Activated CD4-positive, alpha-beta T cell treated with anti-CD3 and anti-CD28 coated beads, Interleukin-2, amount 50 U/mL, for 1 hour (primary cell): ENCODE results near the gene DPYD.
"Not testable (repeated sequence)": the region's sequence is repeated elsewhere in the genome, so short reads cannot be mapped to it uniquely, and the experiment has no call there.

Experiments
- DNase-seq: peaks from one replicate; pipeline ENCODE4 v3.0.0-alpha.2; 2020

DPYD gene

GRCh38 chr1:97412737-97413136 lies 508.1 kb downstream of the DPYD start:
- DNase-seq, result no peak

DNA sequence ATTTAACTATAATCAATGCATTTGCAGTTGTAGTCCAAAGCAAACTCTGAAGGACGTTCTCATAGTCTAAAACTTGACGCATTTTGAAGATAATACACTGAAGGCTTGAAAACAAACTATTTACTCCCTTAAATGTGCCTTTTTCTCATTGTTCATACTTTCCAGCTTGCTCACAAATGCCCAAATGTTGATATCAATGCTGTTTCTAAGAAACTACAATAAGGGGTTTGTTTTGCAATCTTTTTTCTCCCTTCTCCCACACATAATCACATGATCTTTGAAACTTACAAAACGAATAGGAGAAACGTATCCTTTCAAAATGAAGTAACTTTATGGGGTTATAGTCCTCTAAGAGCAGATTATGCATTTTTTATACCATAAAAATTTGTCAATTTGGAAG lies 508.7 kb downstream of the DPYD start:
- no peak for DNase-seq

DNA sequence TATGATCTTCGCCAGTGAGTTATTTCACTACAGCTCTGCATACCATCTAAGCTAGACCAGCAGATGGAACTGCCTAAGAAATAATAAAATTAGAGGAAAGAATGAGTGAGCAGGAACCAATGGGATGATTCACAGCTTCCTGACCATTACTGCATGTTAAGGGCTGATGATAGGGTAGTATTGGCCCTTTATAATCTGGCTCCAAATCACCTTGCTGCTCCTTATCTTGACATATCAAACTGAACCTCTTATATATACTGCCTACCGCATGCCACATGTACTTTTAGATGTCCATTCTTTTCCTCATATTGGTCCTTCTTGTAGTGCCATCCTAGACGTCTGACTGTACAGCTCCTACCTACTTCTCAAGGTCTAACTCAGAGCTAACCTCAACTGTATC lies 524.4 kb downstream of the DPYD start:
- DNase-seq, result no peak

- no peak for DNase-seq
Measured at GRCh38 chr1:97392701-97393100, 528.1 kb downstream of the DPYD start.

DNA sequence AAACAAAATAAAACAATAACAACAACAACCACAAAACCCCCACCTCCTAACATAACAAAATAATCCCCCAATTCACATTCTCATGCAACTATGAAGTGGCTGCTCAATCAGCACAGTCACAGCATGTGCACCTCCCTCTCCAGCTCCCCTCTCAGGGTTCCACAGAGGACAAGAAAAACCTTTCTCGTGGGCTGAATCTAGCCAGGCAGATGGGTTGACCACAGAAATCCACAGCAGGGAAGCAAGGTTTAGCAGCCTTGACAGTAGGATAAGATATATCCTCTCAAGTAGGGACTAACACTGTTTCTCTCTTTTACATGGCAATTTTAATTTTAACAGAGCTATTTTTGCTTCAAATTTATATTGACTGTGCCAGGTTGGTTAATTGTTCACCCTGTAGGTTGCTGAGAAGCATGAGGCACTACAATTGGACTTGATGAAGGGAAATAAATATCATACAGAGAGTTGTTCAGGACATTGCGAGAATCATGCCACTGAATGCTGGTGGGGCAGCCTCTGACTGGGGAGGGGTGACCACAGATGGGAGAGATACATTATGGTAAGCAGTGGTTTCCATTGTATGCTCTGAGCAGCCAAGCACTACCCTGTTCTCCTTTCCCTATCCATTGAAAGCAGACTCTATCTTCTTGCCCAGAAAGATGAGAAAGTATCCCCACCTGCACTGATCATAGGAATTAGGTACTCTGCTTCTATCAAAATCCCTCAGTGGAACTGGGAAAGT lies 535.1 kb downstream of the DPYD start:
- no peak for DNase-seq

DNA sequence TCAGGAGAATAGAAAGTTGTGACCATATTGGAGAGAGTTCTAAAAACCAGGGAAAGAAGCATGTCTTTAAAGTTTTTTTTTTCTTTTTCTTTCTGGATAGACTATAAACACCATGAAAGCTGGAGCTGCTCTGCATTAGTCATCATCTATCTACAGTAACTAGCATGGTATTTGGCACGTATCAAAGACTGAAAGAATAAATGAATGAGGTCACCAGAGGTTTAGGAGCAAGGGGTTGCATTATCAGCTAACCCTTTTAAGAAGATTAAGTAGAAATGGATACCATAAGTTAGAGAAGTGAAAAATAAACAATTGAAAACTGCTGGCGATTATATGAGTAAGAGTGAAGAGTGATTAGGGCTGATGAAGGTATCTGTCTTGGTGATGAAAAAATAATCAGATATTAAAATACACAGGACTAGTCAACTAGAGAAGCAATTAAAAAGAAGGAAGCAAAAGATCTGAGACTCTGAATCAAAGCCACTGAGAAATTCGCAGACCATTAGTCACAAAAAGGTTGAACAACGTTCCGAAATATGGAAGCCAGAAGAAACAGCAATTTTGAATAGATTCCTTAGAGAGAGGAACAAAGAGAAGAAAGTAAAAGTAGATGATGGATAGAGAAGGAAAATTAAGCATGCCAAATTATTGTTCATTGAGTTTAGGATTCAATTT lies 536.4 kb downstream of the DPYD start:
- DNase-seq, result no peak

DNA sequence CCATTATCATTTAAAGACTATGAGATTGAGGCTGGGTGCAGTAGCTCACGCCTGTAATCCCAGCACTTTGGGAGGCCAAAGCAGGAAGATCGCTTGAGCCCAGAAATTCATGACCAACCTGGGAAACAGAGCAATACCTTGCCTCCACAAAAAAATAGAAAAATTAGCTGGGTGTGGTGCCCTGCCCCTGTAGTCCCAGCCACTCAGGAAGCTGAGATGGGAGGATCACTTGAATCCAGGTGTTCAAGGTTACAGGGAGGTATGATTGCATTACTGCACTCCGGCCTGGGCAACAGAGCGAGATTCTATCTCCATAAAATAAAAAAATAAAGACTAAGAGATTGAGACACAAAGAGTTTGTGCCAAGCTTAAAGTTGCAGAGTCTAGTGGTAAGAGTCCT lies 537.0 kb downstream of the DPYD start:
- no peak for DNase-seq

DNA sequence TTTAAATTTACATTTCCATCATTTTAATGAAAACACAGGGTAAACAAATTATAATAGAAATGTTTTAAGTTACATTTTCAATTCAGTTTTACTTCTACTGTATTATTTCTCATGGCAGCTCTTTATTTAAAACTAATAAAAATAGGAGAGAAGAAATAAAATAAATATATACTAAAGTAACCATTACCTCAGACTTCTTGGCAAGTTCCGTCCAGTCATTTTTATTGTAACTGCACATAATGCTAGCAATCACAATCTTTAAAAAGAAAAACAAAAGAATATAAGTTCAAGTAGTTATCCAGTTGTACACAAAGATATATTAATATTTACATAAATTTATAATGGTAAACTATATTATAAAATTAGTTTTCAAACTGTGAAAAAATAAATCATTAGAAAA lies 538.6 kb downstream of the DPYD start:
- DNase-seq, result no peak

DNA sequence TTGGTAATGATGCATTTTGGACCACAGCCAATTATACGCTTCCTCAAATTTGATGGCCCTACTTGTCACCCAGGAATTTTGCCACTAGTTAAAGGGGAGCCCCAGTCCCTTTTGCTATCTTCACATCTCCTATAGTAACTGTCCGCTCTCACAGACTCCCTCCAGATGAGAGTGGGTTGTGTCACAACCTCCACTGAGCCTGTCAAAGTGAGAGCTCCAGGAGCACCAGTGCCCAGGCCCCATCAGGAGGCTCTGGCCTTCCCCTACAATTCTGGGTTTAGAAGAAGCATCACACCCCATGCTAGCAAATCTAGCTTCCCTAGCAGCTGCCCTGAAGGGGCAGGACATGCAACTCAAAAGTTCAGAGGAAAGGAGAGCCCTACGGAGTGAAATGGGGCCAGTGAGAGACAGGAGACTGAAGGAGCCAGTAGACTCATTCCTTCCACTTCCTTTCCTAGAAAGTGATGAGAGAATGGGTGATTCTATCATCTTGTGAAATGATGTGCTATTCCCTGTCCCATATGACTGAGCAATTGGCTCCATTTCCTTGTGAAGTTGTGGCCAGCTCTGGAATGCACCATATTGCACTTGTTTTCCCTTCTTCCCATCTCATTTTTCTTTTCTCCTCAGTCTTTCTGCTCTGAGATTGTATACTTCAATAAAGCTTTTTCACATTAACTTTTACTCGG lies 541.3 kb downstream of the DPYD start:
- DNase-seq, result no peak

DNA sequence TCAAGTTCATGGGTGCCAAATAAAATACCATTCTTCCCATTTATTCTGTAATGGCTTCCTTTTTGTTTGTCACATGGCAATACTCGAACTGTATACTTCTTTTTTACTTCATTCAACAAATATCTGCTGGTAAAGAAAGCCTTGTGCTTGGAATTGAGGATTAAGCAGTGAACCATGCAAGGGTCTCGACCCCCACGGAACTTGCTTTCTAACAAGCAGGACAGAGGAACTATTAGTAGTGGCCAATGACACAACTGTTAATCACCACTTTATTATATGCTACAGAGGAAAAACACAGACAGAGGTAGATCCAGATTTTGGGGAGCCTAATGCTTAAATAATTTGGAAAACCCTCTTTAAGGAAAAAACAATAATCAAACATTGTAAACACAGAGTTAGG lies 542.2 kb downstream of the DPYD start:
- DNase-seq, result no peak

DNA sequence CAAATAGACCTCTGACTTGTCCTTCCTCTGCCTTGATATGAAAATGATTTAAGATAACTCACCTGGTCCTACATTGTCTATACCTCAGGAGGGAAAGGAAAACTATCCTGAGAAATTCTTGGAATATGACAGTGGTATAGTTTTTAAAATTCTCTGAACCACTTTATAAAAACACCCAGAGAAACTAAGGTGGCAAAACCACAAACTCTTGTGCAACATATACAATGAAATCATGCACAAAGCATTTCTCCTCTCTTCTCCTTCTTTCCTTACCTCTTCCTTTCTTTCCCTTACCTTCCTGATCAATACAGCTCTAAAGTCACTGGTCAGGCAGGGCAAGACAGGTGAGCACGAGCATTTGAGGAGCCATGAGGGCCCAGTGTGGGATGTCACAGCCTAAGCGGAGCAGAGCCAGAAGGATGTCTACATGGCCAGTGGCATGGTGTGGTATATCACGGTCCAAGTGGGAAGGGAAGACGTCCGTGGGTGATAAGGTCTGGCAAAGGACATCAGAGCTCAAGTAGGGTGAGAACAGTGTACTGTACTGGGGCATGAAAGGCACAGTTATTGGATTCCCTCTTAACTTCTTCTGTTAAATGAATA lies 543.3 kb downstream of the DPYD start:
- DNase-seq, result no peak

DNA sequence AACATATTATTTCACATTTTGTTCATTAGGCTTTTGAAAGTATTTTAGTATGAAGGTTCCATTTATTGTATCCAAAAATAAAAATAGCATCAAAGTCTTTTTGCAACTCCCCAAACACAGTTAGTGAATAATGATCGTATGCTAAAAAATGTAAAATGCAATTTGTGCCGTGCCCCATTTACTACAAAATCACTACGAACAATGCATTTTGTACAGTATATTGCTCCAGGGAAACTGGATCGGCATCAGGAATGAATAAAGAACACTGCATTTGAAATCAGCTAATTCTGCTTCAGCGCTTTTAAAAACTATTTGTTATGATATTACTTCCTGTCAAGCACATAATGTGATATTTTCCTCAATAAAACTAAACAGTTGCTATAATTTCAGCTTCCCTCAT lies 547.8 kb downstream of the DPYD start:
- no peak for DNase-seq

DNA sequence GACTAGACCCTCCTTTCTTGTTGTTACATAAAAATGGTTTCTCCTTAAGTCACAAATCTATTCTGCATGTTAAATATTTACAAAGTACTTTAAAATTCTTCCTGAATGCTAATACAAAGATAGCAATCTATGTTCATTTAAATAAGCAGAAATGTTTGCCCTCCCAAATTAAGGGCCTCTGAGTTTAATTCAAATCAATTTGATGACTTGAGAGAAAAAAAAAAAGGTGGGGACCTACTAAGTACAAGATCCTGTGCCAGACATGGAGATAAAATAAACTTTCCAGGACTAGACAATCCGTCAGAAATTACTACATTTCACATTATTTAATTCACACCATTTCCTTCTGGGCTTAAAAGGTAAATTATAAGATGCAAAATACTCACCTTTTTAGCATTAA lies 548.3 kb downstream of the DPYD start:
- no peak for DNase-seq

GRCh38 chr1:97368296-97368695 lies 552.5 kb downstream of the DPYD start:
- DNase-seq, result no peak

- DNase-seq, result no peak
Measured at GRCh38 chr1:97366984-97367383, 553.9 kb downstream of the DPYD start.

- no peak for DNase-seq
Measured at GRCh38 chr1:97365026-97365425, 555.8 kb downstream of the DPYD start.

DNA sequence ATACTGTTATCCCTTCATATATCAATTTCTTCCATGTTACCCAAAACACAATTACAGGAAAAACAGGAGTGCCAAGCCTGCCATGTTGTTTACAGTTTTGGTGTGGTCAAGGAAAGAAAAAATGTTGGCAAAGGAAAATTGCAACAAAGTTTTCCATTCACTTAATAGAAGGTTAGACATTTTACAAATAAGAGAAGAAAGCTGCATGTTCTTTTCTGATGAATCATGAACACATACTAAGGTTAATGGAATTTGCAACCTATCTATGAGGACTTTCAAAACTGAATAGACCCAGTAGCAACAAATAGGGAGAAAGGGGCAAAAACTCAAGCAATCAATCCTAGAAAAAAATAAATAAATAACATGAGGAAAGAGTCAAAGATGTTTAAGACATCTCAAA lies 556.7 kb downstream of the DPYD start:
- DNase-seq, result no peak

DNA sequence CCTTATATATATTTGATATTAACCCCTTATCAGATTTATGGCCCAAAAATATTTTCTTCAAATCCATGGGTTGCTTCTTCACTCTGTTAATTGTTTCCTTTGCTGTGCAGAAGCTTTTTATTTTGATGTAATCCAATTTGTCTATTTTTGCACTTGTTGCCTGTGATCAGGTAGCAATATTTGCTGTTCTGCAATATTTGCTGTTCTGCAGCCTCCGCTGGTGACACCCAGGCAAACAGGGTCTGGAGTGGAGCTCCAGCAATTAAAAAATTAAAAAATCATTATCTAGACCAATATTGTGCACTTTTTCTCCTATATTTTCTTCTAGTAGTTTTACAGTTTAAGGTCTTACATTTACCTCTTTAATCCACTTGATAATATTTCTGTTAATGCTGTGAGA lies 564.5 kb downstream of the DPYD start:
- no peak for DNase-seq

GRCh38 chr1:97352936-97353382 lies 567.9 kb downstream of the DPYD start:
- no peak for DNase-seq

DNA sequence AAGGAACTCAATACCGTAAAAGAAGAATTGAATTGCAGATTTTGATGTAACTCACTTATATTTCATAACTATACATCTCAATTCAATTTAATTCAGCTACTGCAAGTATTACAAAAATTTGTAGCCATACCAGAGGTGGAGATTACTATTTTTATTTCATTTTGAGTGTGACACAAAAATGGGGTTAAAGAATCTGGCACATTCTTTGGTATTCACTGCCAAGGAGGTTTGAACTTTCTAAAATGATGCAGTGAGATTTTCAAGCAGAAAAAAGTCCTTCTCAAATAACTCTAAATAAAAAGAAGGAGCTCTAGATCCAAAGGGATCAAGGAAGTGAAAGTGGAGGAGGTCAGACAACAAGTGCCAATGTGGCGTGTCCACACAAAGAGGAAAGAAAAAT lies 569.0 kb downstream of the DPYD start:
- no peak for DNase-seq

- DNase-seq, result no peak
Measured at GRCh38 chr1:97350662-97351061, 570.2 kb downstream of the DPYD start.

DNA sequence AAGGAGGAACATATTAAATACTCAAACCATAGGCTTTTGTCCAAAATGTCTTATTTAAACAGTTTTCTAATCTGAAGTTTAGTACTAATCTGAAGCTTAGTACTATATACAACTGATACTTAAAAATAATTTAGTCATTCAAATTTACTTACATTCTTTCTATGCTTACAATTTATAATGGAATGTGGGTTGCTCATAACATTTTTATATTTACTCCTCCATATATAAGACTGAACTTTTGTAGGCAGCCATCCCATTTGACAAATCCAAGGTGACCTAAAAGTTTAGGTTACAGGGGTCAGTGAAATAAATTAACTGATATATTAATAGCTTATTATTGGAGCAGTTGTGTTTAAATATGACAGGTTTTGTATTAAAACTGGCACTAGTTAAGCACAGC lies 570.6 kb downstream of the DPYD start:
- DNase-seq, result no peak

GRCh38 chr1:97349794-97350193 lies 571.0 kb downstream of the DPYD start:
- not testable (repeated sequence) for DNase-seq
